ENCODE measurements around the gene SLC52A1. TPM values are rescaled to one million over a fixed set of nuclear protein-coding genes. Genes with fewer than 3 reads are reported as not detected.

SLC52A1 gene
- total RNA-seq, 1 experiment from 2014 or later: not detected

DNA sequence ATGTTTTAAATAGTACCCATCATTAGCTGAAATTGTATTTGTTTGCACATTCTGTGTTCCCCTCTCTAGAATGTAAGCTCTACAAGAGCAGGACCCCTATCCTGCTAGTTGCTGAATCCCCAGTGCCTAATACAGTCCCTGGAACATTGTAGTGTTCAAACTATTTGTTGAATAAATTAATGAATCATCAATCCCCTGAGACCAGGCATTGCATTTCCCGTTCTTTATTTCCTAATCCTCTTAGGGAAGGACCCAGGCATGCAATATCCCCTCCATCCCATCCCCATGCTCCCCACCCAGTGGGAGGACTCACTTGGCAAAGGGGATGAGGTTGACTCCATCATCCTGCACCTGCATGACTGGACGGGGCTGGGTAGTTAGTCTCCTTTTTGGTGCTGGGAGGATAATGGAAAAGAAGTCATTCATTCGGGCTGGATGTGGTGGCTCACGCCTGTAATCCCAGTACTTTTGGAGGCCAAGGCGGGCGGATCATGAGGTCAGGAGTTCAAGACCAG, 41.1 kb downstream of the SLC52A1 start:
- no peaks in the 10 kb centered on the region for H3K9me3 ChIP-seq (replicated peaks)
- no peak overlapping the region for H3K27ac ChIP-seq
- H3K27me3 ChIP-seq (replicated peaks): no peaks in the 10 kb centered on the region
- H3K4me3 ChIP-seq: no peak overlapping the region
- H3K36me3 ChIP-seq: peaks cover 11% of the 10 kb centered on the region
- no peak for DNase-seq (ENCODE audit: low read depth in 1 of 2, low spot score in 2 of 2)
- peaks cover 10% of the 10 kb centered on the region for H3K4me1 ChIP-seq (replicated peaks)

DNA sequence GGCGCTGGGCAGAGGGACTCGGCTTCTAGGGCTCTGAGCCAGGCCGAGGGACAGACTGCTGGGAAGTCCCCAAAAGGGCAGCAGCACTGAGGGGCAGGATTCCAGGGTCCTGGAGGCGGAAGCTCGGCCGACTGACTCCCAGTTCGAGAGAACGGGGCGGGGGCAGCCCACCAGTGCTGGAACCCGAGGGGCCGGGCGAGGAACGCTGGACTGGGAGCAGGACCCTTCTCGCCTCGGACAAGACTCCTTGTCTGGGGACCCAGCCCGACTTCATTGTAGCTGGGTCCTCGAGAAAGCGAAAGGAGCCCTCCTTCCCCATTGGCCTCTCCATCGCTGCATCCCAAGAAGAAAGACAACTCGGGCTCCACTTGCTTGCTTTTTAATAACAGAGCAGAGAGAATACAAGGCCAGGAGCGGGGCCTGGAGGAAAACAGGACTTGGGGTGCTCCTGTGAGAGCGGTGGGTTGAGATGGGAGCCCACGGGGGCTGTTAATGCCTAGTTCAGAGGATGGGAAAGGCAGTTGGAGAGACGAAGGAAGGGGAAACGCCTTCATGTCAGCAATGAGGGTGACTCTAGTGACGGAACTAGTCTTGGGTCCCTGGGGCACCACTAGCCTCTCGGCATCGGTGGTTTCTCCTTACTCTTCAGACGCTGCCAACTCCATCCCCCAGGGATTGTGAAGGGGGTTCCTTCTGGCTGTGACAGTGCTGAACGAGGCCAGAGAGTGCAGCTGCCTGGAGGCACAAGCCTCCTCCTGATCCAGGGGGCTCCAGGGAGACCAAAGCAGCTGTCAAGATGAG, 47.3 kb downstream of the SLC52A1 start:
- H3K36me3 ChIP-seq: peaks cover 23% of the 10 kb centered on the region
- H3K9me3 ChIP-seq (replicated peaks): no peaks in the 10 kb centered on the region
- peak overlapping the region; percentile 60 for H3K4me3 ChIP-seq
- DNase-seq (ENCODE audit: low read depth in 1 of 2, low spot score in 2 of 2): no peak
- H3K27ac ChIP-seq: peak overlapping the region; percentile 52
- H3K27me3 ChIP-seq (replicated peaks): no peaks in the 10 kb centered on the region
- H3K4me1 ChIP-seq (replicated peaks): peaks cover 50% of the 10 kb centered on the region

DNA sequence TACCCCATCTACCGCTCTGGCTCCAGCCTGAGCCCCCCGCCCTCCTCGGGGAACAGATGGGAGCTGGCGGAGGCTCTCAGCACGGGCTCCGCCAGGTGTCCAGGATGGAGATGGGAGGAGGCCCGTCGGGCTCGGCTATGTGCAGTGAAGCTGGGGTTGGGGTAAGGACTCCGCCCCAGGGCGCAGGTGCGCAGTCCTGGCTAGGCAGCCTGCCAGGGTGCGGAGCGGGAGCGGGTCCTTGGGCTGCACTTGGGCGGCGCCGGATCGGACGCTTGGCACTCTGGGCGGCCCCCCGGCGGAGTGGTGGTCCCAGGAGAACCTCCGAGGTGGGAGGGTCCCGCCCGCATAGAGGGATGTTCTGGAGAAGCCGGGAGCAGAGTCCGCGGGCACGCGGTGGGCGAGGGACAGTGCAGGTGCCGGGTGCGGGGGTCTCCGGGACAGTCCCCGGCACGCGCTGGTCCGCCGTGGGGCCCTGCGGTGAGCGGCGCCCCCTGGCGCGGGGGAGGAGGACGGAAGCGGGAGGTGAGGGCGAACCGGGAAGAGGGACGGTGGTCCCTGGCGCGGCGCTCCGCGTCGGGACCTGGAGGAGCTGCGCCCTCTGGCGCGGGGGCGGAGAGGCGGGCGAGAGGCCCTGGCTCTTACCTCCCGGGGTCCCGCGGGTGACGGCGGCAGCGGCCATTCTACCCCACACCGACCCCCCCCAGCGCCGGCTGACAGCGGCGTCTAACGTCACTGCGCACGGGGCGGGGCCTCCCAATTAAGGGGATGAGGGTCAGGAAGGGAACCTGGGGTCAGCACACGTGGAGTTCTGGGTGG, 48.1 kb downstream of the SLC52A1 start, which contains the start of gene CAMTA2:
Gene CAMTA2, minus strand, starts transcription at position 725 of the 816 bp plus-strand sequence. CDS start 1,453 bp downstream, outside the sequence.
- DNase-seq (ENCODE audit: low read depth in 1 of 2, low spot score in 2 of 2): peak; percentile 88 to 89
- H3K9me3 ChIP-seq (replicated peaks): no peaks in the 10 kb centered on the region
- peak within 1 kb of the TSS; percentile 52 for H3K27ac ChIP-seq
- H3K27me3 ChIP-seq (replicated peaks): no peaks in the 10 kb centered on the region
- peaks cover 58% of the 10 kb centered on the region for H3K4me1 ChIP-seq (replicated peaks)
- peaks cover 31% of the 10 kb centered on the region for H3K36me3 ChIP-seq
- H3K4me3 ChIP-seq: peak within 1 kb of the TSS; percentile 60

DNA sequence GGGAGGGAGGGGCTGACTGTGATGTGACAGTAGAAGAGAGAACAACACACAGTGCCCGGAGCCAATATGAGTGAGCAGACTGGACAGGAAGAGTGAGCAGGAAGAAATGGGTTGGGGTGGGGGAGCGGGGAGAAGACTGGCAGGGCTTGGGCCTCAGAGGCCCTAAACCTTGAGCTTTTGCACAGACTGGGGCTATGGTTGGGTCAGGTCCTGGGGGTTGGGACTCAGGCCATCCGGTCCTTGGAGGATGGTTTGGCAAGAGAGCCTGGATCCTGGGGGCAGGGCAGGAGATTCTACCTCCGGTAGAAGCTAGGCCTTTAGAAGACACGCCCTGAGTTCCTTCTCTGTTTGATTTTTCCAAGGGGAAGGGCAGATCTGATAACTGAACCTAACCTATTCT, 48.8 kb downstream of the SLC52A1 start:
- peak in 1 of 2 experiments; percentile 25 for DNase-seq (ENCODE audit: low read depth in 1 of 2, low spot score in 2 of 2)
- H3K36me3 ChIP-seq: peaks cover 35% of the 10 kb centered on the region
- H3K4me1 ChIP-seq (replicated peaks): peaks cover 58% of the 10 kb centered on the region
- peak overlapping the region; percentile 52 for H3K27ac ChIP-seq
- H3K9me3 ChIP-seq (replicated peaks): no peaks in the 10 kb centered on the region
- H3K27me3 ChIP-seq (replicated peaks): no peaks in the 10 kb centered on the region
- peak overlapping the region; percentile 60 for H3K4me3 ChIP-seq

Other genes starting within 250 kb of the SLC52A1 start
- not detected in 2 replicates for gene VMO1, start 249.1 kb downstream of the SLC52A1 start, total RNA-seq (2014; rRNA removed; shearing (Covaris generic))
- gene GLTPD2, start 246.5 kb downstream of the SLC52A1 start, total RNA-seq (2014; rRNA removed; shearing (Covaris generic)): not detected in 2 replicates
- 197 and 257 TPM in 2 replicates for gene PSMB6, start 239.3 kb downstream of the SLC52A1 start, total RNA-seq (2014; rRNA removed; shearing (Covaris generic))
- gene PLD2, start 228.3 kb downstream of the SLC52A1 start, total RNA-seq (2014; rRNA removed; shearing (Covaris generic)): 7.6 and 16.8 TPM in 2 replicates
- 10.0 and 20.0 TPM in 2 replicates for gene MINK1, start 202.1 kb downstream of the SLC52A1 start, total RNA-seq (2014; rRNA removed; shearing (Covaris generic))
- 0.18 TPM in 1 of 2 replicates, not detected in the other for gene C17orf107, start 135.9 kb downstream of the SLC52A1 start, total RNA-seq (2014; rRNA removed; shearing (Covaris generic))
- 0.29 TPM in 1 of 2 replicates, not detected in the other for gene CHRNE, start 132.3 kb downstream of the SLC52A1 start, total RNA-seq (2014; rRNA removed; shearing (Covaris generic))
- gene GP1BA, start 103.1 kb downstream of the SLC52A1 start, total RNA-seq (2014; rRNA removed; shearing (Covaris generic)): not detected in 2 replicates
- gene SLC25A11, start 95.4 kb downstream of the SLC52A1 start, total RNA-seq (2014; rRNA removed; shearing (Covaris generic)): 67.6 and 68.4 TPM in 2 replicates
- 4.2 and 13.0 TPM in 2 replicates for gene RNF167, start 95.2 kb downstream of the SLC52A1 start, total RNA-seq (2014; rRNA removed; shearing (Covaris generic))
- gene PFN1, start 86.9 kb downstream of the SLC52A1 start, total RNA-seq (2014; rRNA removed; shearing (Covaris generic)): 1,207 and 1,337 TPM in 2 replicates
- 5.2 and 6.6 TPM in 2 replicates for gene ENO3, start 84.3 kb downstream of the SLC52A1 start, total RNA-seq (2014; rRNA removed; shearing (Covaris generic))
- gene SPAG7, start 67.6 kb downstream of the SLC52A1 start, total RNA-seq (2014; rRNA removed; shearing (Covaris generic)): 63.5 and 71.4 TPM in 2 replicates
- 6.3 and 19.7 TPM in 2 replicates for gene CAMTA2, start 47.8 kb downstream of the SLC52A1 start, total RNA-seq (2014; rRNA removed; shearing (Covaris generic))
- 1.1 and 2.7 TPM in 2 replicates for gene INCA1, start 37.9 kb downstream of the SLC52A1 start, total RNA-seq (2014; rRNA removed; shearing (Covaris generic))
- gene KIF1C, start 37.5 kb downstream of the SLC52A1 start, total RNA-seq (2014; rRNA removed; shearing (Covaris generic)): 72.3 and 102 TPM in 2 replicates
- 0.18 and 0.41 TPM in 2 replicates for gene ZFP3, start 43.0 kb upstream of the SLC52A1 start, total RNA-seq (2014; rRNA removed; shearing (Covaris generic))
- gene ZNF232, start 76.5 kb upstream of the SLC52A1 start, total RNA-seq (2014; rRNA removed; shearing (Covaris generic)): 3.4 and 7.1 TPM in 2 replicates
- gene USP6, start 80.6 kb upstream of the SLC52A1 start, total RNA-seq (2014; rRNA removed; shearing (Covaris generic)): not detected in 2 replicates
- gene ZNF594, start 156.4 kb upstream of the SLC52A1 start, total RNA-seq (2014; rRNA removed; shearing (Covaris generic)): 4.5 and 6.9 TPM in 2 replicates
- not detected in 2 replicates for gene SCIMP, start 199.4 kb upstream of the SLC52A1 start, total RNA-seq (2014; rRNA removed; shearing (Covaris generic))
- gene RABEP1, start 246.9 kb upstream of the SLC52A1 start, total RNA-seq (2014; rRNA removed; shearing (Covaris generic)): 23.7 and 43.1 TPM in 2 replicates